Measurements from ENCODE around the gene SLC66A2.
"Not testable (repeated sequence)": the region's sequence is repeated elsewhere in the genome, so short reads cannot be mapped to it uniquely, and the experiment has no call there.

Gene SLC66A2

GRCh38 chr18:79951545-79952455 is at the start of gene SLC66A2:
TSS of gene SLC66A2 (minus strand) at chr18:79951653. CDS start at chr18:79950926, 727 bp downstream.
- peak; percentile 97 to 99 for DNase-seq

- DNase-seq = no peak
These were observed 49.4 kb upstream of the SLC66A2 start for GRCh38 chr18:80000877-80001276.

- not testable (repeated sequence) for DNase-seq
These were observed 48.2 kb upstream of the SLC66A2 start for GRCh38 chr18:79999701-80000100.

- DNase-seq = no peak
These were observed 40.0 kb upstream of the SLC66A2 start for GRCh38 chr18:79991494-79991893.

- DNase-seq = no peak
These were observed 37.7 kb upstream of the SLC66A2 start for GRCh38 chr18:79989195-79989497.

- DNase-seq = peak; percentile 76 to 80
These were observed 37.2 kb upstream of the SLC66A2 start, which contains the start of gene TXNL4A for GRCh38 chr18:79988451-79989194. TSS of gene TXNL4A (minus strand) at chr18:79988563. CDS start at chr18:79988392, 171 bp downstream.

GRCh38 chr18:79988071-79988450 is 36.6 kb upstream of the SLC66A2 start:
- peak; percentile 42 to 57 for DNase-seq

- no peak for DNase-seq
These were observed 36.1 kb upstream of the SLC66A2 start for GRCh38 chr18:79987566-79987965.

GRCh38 chr18:79986726-79987125 is 35.3 kb upstream of the SLC66A2 start:
- DNase-seq = no peak

GRCh38 chr18:79985172-79985571 is 33.7 kb upstream of the SLC66A2 start:
- no peak for DNase-seq

GRCh38 chr18:79983793-79984192 is 32.3 kb upstream of the SLC66A2 start:
- DNase-seq = no peak

- no peak for DNase-seq
These were observed 31.8 kb upstream of the SLC66A2 start for GRCh38 chr18:79983253-79983652.

GRCh38 chr18:79982736-79983135 is 31.3 kb upstream of the SLC66A2 start:
- DNase-seq = peak in 1 of 2 donors; percentile 22

GRCh38 chr18:79980585-79980984 is 29.1 kb upstream of the SLC66A2 start:
- no peak for DNase-seq

GRCh38 chr18:79979843-79980242 is 28.4 kb upstream of the SLC66A2 start:
- DNase-seq = no peak

- no peak for DNase-seq
These were observed 24.7 kb upstream of the SLC66A2 start for GRCh38 chr18:79975985-79976680.

- DNase-seq = no peak
These were observed 23.6 kb upstream of the SLC66A2 start for GRCh38 chr18:79975043-79975442.

- no peak for DNase-seq
These were observed 22.7 kb upstream of the SLC66A2 start for GRCh38 chr18:79974025-79974654.

GRCh38 chr18:79973517-79973916 is 22.1 kb upstream of the SLC66A2 start:
- DNase-seq = no peak

- no peak for DNase-seq
These were observed 21.3 kb upstream of the SLC66A2 start for GRCh38 chr18:79972720-79973119.

- DNase-seq = no peak
These were observed 20.5 kb upstream of the SLC66A2 start for GRCh38 chr18:79971986-79972385.

GRCh38 chr18:79971211-79971952 is 19.9 kb upstream of the SLC66A2 start:
- DNase-seq = no peak
